Colonic mucosa (tissue), 4 donors: ENCODE measurements around the gene ETAA1. TPM values are rescaled to one million over a fixed set of nuclear protein-coding genes. Genes with fewer than 3 reads are reported as not detected.

ENCODE experiments used
- DNase-seq: peaks from one replicate; pipeline ENCODE4 v3.0.0-alpha.2; 2020
- H3K27ac ChIP-seq: fragments of 200-600 bp; one replicate; pipeline ENCODE4 v1.8.0; 2021
- H3K27me3 ChIP-seq: fragments of 200-600 bp; one replicate; pipeline ENCODE4 v1.8.0; 2021
- H3K36me3 ChIP-seq: fragments of 200-600 bp; one replicate; pipeline ENCODE4 v1.8.0; 2021
- H3K4me1 ChIP-seq: fragments of 200-600 bp; one replicate; pipeline ENCODE4 v1.8.0; 2021; ENCODE audit warnings: mild to moderate bottlenecking
- H3K4me3 ChIP-seq: fragments of 200-600 bp; one replicate; pipeline ENCODE4 v1.8.0; 2021
- H3K9ac ChIP-seq, 2 donors: one replicate each; pipeline ENCODE4 v1.7.0; 2013; ENCODE audit warnings: control low read depth in 2 of 2, low read depth in 2 of 2, low read length in 2 of 2
- H3K9me3 ChIP-seq: fragments of 200-600 bp; one replicate; pipeline ENCODE4 v1.8.0; 2021
- CTCF ChIP-seq: fragments of 200-600 bp; IDR thresholded peaks from one replicate; pipeline ENCODE4 v1.8.0; 2022; ENCODE audit warnings: antibody characterized with exemption, mild to moderate bottlenecking
- intact Hi-C: fragments of 100-400 bp; cut with DNase I; formaldehyde crosslinking; loops from one replicate; pipeline ENCODE4 v1.14.1; 2022
- total RNA-seq, 2 donors: library from RNA; stranded (reverse); fragmentation: NEBNext Ultra II Directional in 1 of 2; extraction: Animal tissue kit (Norgen Biotek cat#: 25700) in 1 of 2; gene quantifications; one replicate each; pipeline ENCODE4 v1.2.1, GENCODE V29; 2021
- donor health status: healthy.
- donor health status: DM: no; HTN: no; CAD: no.
- donor health status: DM: no; HTN: no; CAD: no.

Gene ETAA1
- total RNA-seq, 2 donors from 2014 or later, result 5.9 to 6.8 TPM

GRCh38 chr2:67459761-67460160 is 62.6 kb downstream of the ETAA1 start:
- no peaks in the 10 kb centered on the region for H3K9me3 ChIP-seq
- intact Hi-C loops, result no loop called here
- no peaks in the 10 kb centered on the region for H3K27me3 ChIP-seq
- DNase-seq, result no peak
- no peak for TF ChIP-seq CTCF
- H3K4me1 ChIP-seq, result no peaks in the 10 kb centered on the region
- no peak overlapping the region for H3K9ac ChIP-seq
- no peak overlapping the region for H3K27ac ChIP-seq
- no peaks in the 10 kb centered on the region for H3K36me3 ChIP-seq
- no peak overlapping the region for H3K4me3 ChIP-seq
